K562 treated with DMSO at 1 percent for 24 hours (cell line): ENCODE results near the gene AADACL4. TPM values are rescaled to one million over a fixed set of nuclear protein-coding genes. Genes with fewer than 3 reads are reported as not detected.

Experiments used
- total RNA-seq: library from RNA; unstranded; fragments of 300-600 nt; gene quantifications from 2 replicates; pipeline ENCODE4 v1.2.3, GENCODE V29; 2022; ENCODE audit warnings: low read depth; ENCODE audit not compliant: insufficient read depth

The AADACL4 gene
- not detected in 2 replicates for total RNA-seq

DNA sequence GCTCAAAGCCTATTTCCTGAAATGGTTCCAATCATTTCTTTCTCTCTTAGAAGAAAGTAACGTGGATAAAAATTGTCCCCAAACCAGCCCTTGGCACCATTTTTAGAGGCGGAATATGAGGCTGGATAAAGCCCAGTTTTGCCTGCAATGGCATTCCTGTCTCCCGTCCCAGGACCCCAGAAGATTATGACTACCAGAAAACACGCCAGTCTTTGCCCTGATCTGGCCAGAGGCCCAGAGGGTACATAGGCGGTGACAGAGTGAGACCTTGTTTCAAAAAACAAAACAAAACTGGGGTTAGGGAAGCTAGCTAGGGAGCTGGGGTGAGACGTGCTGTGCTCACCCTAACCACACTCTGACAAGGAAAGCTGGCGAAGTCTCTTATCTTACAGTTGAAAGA lies at the start of gene AADACL4:
Gene AADACL4, plus strand, starts transcription at position 301 of the 400 bp plus-strand sequence. CDS start 462 bp downstream, outside the sequence.

DNA sequence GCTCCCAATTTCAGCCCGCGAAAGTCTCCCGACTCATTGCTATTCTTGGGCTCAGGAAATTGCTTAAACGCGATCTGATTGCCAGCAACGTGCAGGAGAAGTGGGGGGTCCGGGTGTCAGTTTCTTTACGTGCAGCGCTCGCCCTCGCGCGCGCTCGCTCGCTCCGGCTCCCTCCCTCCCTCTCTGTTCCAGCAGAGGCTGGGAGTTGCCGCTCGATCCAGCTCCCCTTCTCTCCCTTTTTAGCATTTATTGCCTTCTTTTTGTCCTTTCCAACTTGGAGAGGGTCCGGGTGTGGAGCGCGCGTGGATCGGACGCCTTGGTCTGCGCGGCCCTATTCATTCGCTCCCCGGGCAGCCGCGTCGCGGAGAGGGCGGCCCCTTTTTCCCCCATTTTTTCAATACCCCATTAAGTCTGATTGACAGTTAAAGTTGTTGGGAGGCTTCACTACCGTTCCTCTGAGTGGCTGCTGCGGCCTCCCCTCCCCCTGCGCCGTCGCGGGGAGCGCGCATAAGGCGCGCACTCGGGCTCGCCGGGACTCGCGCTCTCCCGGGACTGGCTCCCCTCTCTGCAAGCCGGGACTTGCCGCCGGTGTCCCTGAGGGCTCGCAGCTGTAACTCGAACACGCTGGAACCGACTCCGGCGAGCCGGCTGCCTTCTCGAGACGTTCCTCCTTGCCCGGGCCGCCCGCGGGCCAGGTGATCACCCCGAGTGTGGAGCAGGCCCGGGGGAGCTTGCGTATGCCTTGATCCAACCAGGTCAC lies 25.8 kb upstream of the AADACL4 start, which contains the start of gene DHRS3:
Gene DHRS3, minus strand, starts transcription at position 310 of the 760 bp plus-strand sequence. CDS start 862 bp downstream, outside the sequence.

GRCh38 chr1:12715896-12716437 lies 72.1 kb downstream of the AADACL4 start, which contains the start of gene AADACL3:
Gene AADACL3, plus strand, starts transcription at chr1:12716110. Its CDS starts 67 bp downstream, at chr1:12716177.

Other genes starting within 250 kb of the AADACL4 start
- 34.4 and 35.6 TPM in 2 replicates for gene DHRS3, start 25.9 kb upstream of the AADACL4 start, total RNA-seq
- gene AADACL3, start 72.0 kb downstream of the AADACL4 start, total RNA-seq, result not detected in 2 replicates
- not detected in 2 replicates for gene CFAP107, start 102.1 kb downstream of the AADACL4 start, total RNA-seq
- not detected in 2 replicates for gene PRAMEF12, start 129.7 kb downstream of the AADACL4 start, total RNA-seq
- gene PRAMEF1, start 147.3 kb downstream of the AADACL4 start, total RNA-seq, result not detected in 2 replicates
- gene PRAMEF11, start 187.3 kb downstream of the AADACL4 start, total RNA-seq, result not detected in 2 replicates
- not detected in 2 replicates for gene HNRNPCL1, start 204.6 kb downstream of the AADACL4 start, total RNA-seq
- not detected in 2 replicates for gene PRAMEF2, start 213.0 kb downstream of the AADACL4 start, total RNA-seq
- gene PRAMEF4, start 242.1 kb downstream of the AADACL4 start, total RNA-seq, result not detected in 2 replicates